H1 (cell line): ENCODE measurements around the gene VIPR1. TPM values are rescaled to one million over a fixed set of nuclear protein-coding genes. Genes with fewer than 3 reads are reported as not detected.
"Not testable (repeated sequence)": the region's sequence is repeated elsewhere in the genome, so short reads cannot be mapped to it uniquely, and the experiment has no call there.

Experiments
- CTCF ChIA-PET: fragments of 300-600 bp; sonication (Branson Sonifier 250); formaldehyde crosslinking; loops from one replicate; lab custom pipeline; 2021; ENCODE audit not compliant: partially characterized antibody; lab: Charles Lee
- POLR2A ChIA-PET: fragments of 300-600 bp; sonication (Branson Sonifier 250); formaldehyde crosslinking; loops from one replicate; lab custom pipeline; 2021; ENCODE audit warnings: inconsistent platforms; ENCODE audit not compliant: partially characterized antibody; lab: Charles Lee
- DNase-seq, 2 experiments: peaks; one replicate each; pipeline versions ENCODE4 v3.0.0 to v3.0.0-alpha.2; 2010 to 2022; ENCODE audit warnings: low spot score in 2 of 2, low read depth in 1 of 2, mixed read lengths in 1 of 2
- FAIRE-seq: peaks from 2 replicates; lab custom pipeline; 2011; peaks lifted over from hg19 to GRCh38; lab: Jason Lieb, UNC
- H2AFZ ChIP-seq: 2 replicates; pipeline ENCODE4 v1.8.1; 2012; ENCODE audit warnings: low read length, inconsistent platforms
- H2AK5ac ChIP-seq: 2 replicates; pipeline ENCODE4 v1.6.1; 2013; ENCODE audit warnings: low read depth, low read length
- H2BK120ac ChIP-seq: replicated peaks from 2 replicates; pipeline ENCODE3; 2013; ENCODE audit warnings: low read depth, low read length, inconsistent platforms
- H2BK12ac ChIP-seq: 2 replicates; pipeline ENCODE4 v1.6.1; 2013; ENCODE audit warnings: low read depth, low read length
- H2BK15ac ChIP-seq: 2 replicates; pipeline ENCODE4 v1.6.1; 2013; ENCODE audit warnings: low read length
- H2BK20ac ChIP-seq: 2 replicates; pipeline ENCODE4 v1.6.1; 2013; ENCODE audit warnings: low read length
- H2BK5ac ChIP-seq: 2 replicates; pipeline ENCODE4 v1.6.1; 2013; ENCODE audit warnings: low read depth, low read length
- H3K14ac ChIP-seq: 2 replicates; pipeline ENCODE4 v1.6.1; 2013; ENCODE audit warnings: inconsistent platforms; ENCODE audit not compliant: insufficient read length
- H3K18ac ChIP-seq: 2 replicates; pipeline ENCODE4 v1.6.1; 2013; ENCODE audit warnings: low read length; ENCODE audit errors: extremely low read depth
- H3K23ac ChIP-seq: 2 replicates; pipeline ENCODE4 v1.6.1; 2013; ENCODE audit warnings: inconsistent platforms; ENCODE audit not compliant: insufficient read length
- H3K23me2 ChIP-seq: 2 replicates; pipeline ENCODE4 v1.6.1; 2013; ENCODE audit warnings: low read depth, low read length
- H3K27ac ChIP-seq: 2 replicates; pipeline ENCODE4 v1.6.1; 2011; ENCODE audit warnings: low read depth, low read length, inconsistent platforms
- H3K27me3 ChIP-seq, 4 experiments: replicated peaks in 1 of 4; 1 replicate in 1 of 4; 2 replicates in 3 of 4; pipeline versions ENCODE4 v1.6.1 to v1.8.1; 2011 to 2013; ENCODE audit warnings: low read length in 3 of 4, mild to moderate bottlenecking in 3 of 4, inconsistent platforms in 2 of 4, mixed read lengths in 2 of 4, moderate library complexity in 1 of 4; ENCODE audit not compliant: control insufficient read depth in 3 of 4, insufficient read depth in 3 of 4; ENCODE audit errors: extremely low read depth in 1 of 4
- H3K36me3 ChIP-seq, 4 experiments: 2 replicates each; pipeline versions ENCODE4 v1.6.1 to v1.8.1; 2011 to 2013; ENCODE audit warnings: mild to moderate bottlenecking in 4 of 4, low read length in 3 of 4, moderate library complexity in 2 of 4, control low read depth in 1 of 4, inconsistent platforms in 1 of 4; ENCODE audit not compliant: insufficient read depth in 4 of 4, control insufficient read depth in 2 of 4
- H3K4ac ChIP-seq: replicated peaks from 2 replicates; pipeline ENCODE3; 2013; ENCODE audit warnings: low read length, low read depth, mixed read lengths, inconsistent platforms; ENCODE audit not compliant: insufficient read length
- H3K4me1 ChIP-seq, 4 experiments: replicated peaks in 1 of 4; 1 replicate in 1 of 4; 2 replicates in 3 of 4; pipeline versions ENCODE4 v1.6.1 to v1.8.1; 2011 to 2013; ENCODE audit warnings: low read length in 3 of 4, inconsistent platforms in 2 of 4, mixed read lengths in 1 of 4; ENCODE audit not compliant: insufficient read depth in 4 of 4, control insufficient read depth in 3 of 4
- H3K4me2 ChIP-seq, 2 experiments: 2 replicates each; pipeline versions ENCODE4 v1.6.1 to v1.8.1; 2011 to 2013; ENCODE audit warnings: low read depth in 2 of 2, low read length in 2 of 2, control low read depth in 1 of 2, inconsistent platforms in 1 of 2, mild to moderate bottlenecking in 1 of 2; ENCODE audit not compliant: insufficient read depth in 1 of 2
- H3K4me3 ChIP-seq, 4 experiments: fragments of 200-600, 300-600 bp in 1 of 4; sonication (generic), shearing (Covaris generic), sonication (Bioruptor Twin) in 1 of 4; 2 replicates each; pipeline versions ENCODE4 v1.5.1 to v1.8.1; 2011 to 2016; ENCODE audit warnings: low read length in 4 of 4, low read depth in 3 of 4, control low read depth in 2 of 4, inconsistent platforms in 2 of 4, mild to moderate bottlenecking in 2 of 4, mixed read lengths in 1 of 4, moderate library complexity in 1 of 4; ENCODE audit not compliant: insufficient read depth in 2 of 4; ENCODE audit errors: extremely low read depth in 1 of 4
- H3K56ac ChIP-seq: replicated peaks from 2 replicates; pipeline ENCODE3; 2013; ENCODE audit warnings: low read depth, mild to moderate bottlenecking, mixed read lengths, low read length, inconsistent platforms; ENCODE audit not compliant: insufficient read length
- H3K79me1 ChIP-seq: 2 replicates; pipeline ENCODE4 v1.6.1; 2013; ENCODE audit warnings: low read depth, low read length, control low read depth
- H3K79me2 ChIP-seq, 2 experiments: 2 replicates each; pipeline versions ENCODE4 v1.6.1 to v1.8.1; 2012 to 2013; ENCODE audit warnings: low read length in 2 of 2, mild to moderate bottlenecking in 2 of 2, inconsistent platforms in 1 of 2; ENCODE audit not compliant: insufficient read depth in 2 of 2, control insufficient read depth in 1 of 2
- H3K9ac ChIP-seq, 4 experiments: replicated peaks in 1 of 4; 1 replicate in 1 of 4; 2 replicates in 3 of 4; pipeline versions ENCODE4 v1.6.1 to v1.8.1; 2011 to 2013; ENCODE audit warnings: low read depth in 3 of 4, low read length in 3 of 4, control low read depth in 2 of 4, mild to moderate bottlenecking in 2 of 4, moderate library complexity in 2 of 4, inconsistent platforms in 1 of 4; ENCODE audit errors: extremely low read depth in 1 of 4
- H3K9me3 ChIP-seq, 2 experiments: 2 replicates each; pipeline versions ENCODE4 v1.6.1 to v1.8.1; 2012 to 2013; ENCODE audit warnings: mild to moderate bottlenecking in 2 of 2, moderate library complexity in 2 of 2, control low read depth in 1 of 2, inconsistent platforms in 1 of 2, low read depth in 1 of 2, low read length in 1 of 2, mixed read lengths in 1 of 2; ENCODE audit not compliant: insufficient read depth in 2 of 2
- H4K20me1 ChIP-seq, 2 experiments: replicated peaks in 1 of 2; 2 replicates each; pipeline versions ENCODE3 to v1.8.1; 2011 to 2013; ENCODE audit warnings: inconsistent platforms in 2 of 2, low read length in 2 of 2, mild to moderate bottlenecking in 1 of 2; ENCODE audit not compliant: insufficient read depth in 2 of 2, control insufficient read depth in 1 of 2
- H4K5ac ChIP-seq: 2 replicates; pipeline ENCODE4 v1.6.1; 2013; ENCODE audit warnings: low read length, low read depth, mixed read lengths, inconsistent platforms; ENCODE audit not compliant: insufficient read length
- H4K8ac ChIP-seq: 2 replicates; pipeline ENCODE4 v1.8.0; 2013; ENCODE audit warnings: mild to moderate bottlenecking, moderate library complexity, low read length, inconsistent platforms; ENCODE audit not compliant: insufficient read depth; ENCODE audit errors: extremely low read depth
- H4K91ac ChIP-seq: replicated peaks from 2 replicates; pipeline ENCODE3; 2013; ENCODE audit warnings: low read length, mixed read lengths, inconsistent platforms; ENCODE audit not compliant: insufficient read length
- WGBS, 2 experiments: shearing (Covaris generic) in 1 of 2; methylation state at CpG; one replicate each; pipeline versions ENCODE4 v1.1.6 to v1.1.7; 2013 to 2015; ENCODE audit warnings: low lambda C conversion rate in 2 of 2, mixed read lengths in 2 of 2, inconsistent platforms in 1 of 2, low coverage in 1 of 2, missing lambda C conversion rate in 1 of 2; ENCODE audit not compliant: insufficient replicate concordance in 2 of 2, insufficient coverage in 1 of 2, insufficient read length in 1 of 2; ENCODE audit errors: extremely low coverage in 1 of 2, missing lambda C conversion rate in 1 of 2; 5-methylcytosine and 5-hydroxymethylcytosine counted together
- polyA plus RNA-seq, 7 experiments: library from polyadenylated mRNA; depleted of rRNA in 3 of 7; stranded (reverse) in 5 of 7; unstranded in 2 of 7; fragments of >200 nt in 5 of 7; fragments of 200-250 nt in 2 of 7; gene quantifications; 1 replicate in 5 of 7; 2 replicates in 1 of 7; 4 replicates in 1 of 7; pipeline versions ENCODE4 v1.2.1 to v1.2.3, GENCODE V29; 2011 to 2013; ENCODE audit warnings: missing spikeins in 2 of 7, mixed read lengths in 2 of 7
- total RNA-seq: library from RNA; stranded (reverse); fragmentation: NEBNext Ultra II Directional; extraction: Animal tissue kit (Norgen Biotek cat#: 25700); gene quantifications from 2 replicates; pipeline ENCODE4 v1.2.1, GENCODE V29; 2021

Gene VIPR1
- total and polyA plus RNA-seq, 2 of the 8 experiments (the other 6 are each of a cell fraction or from before 2014, with no cell fraction given): 7.8 to 10.1 TPM

GRCh38 chr3:42556817-42557216, 54.4 kb downstream of the VIPR1 start:
- H3K56ac ChIP-seq, H2BK5ac ChIP-seq, H3K9ac ChIP-seq, H3K23ac ChIP-seq, H3K4ac ChIP-seq, H2BK120ac ChIP-seq, H2AFZ ChIP-seq, FAIRE-seq, H3K9me3 ChIP-seq, H3K79me2 ChIP-seq, H4K8ac ChIP-seq, POLR2A ChIA-PET, H4K5ac ChIP-seq, H2AK5ac ChIP-seq, H3K23me2 ChIP-seq, H3K79me1 ChIP-seq, DNase-seq, H3K27me3 ChIP-seq, H2BK15ac ChIP-seq, H3K4me3 ChIP-seq, H3K4me2 ChIP-seq, H4K91ac ChIP-seq, H2BK12ac ChIP-seq, H3K27ac ChIP-seq, H4K20me1 ChIP-seq, H2BK20ac ChIP-seq, CTCF ChIA-PET, H3K14ac ChIP-seq, H3K18ac ChIP-seq, H3K4me1 ChIP-seq: not testable (repeated sequence)
- H3K36me3 ChIP-seq: peaks cover 10 to 67% (median 48%) of the 10 kb centered on the region in 4 experiments
- WGBS, 2 experiments: 93% methylated on average over 6 of the region's 6 CpGs; no CpG with 5 or more reads in 1 of the 2 experiments
